ENCODE results near the gene ST8SIA1.

Gene ST8SIA1

DNA sequence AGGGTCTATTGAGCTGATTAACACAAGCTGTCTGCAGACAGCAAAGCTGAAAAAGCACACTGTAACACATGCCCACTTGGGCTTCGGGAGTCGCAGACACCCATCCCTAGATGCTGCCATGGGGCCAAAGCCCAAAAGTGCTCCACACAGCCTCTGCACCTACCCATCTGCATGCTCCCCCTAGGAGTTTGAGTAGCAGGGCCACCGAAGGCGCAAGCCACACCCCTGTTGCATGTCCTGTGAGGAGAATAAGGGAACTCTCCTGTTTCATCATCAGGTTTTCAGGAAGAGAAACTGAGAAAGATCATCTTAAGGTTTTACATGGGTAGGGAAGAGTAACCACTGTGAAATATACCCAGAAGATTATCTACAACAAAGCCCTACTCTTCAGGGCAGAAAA is 5.6 kb upstream of the ST8SIA1 start:
- Histone ChIP-seq H3K4me3 (replicated peaks; ENCODE audit: insufficient read depth, low read length) (no peak overlapping the region), H3K27me3 (ENCODE audit: insufficient read depth, poor library complexity, severe bottlenecking) (no peaks in the 10 kb centered on the region), H3K27ac (replicated peaks) (no peak overlapping the region)
- TF ChIP-seq CTCF (IDR thresholded peaks at IDR 0.05; ENCODE audit: insufficient read depth, low read length) (no peak), SPI1 (IDR thresholded peaks at IDR 0.05; ENCODE audit: borderline replicate concordance, low read depth) (peak; percentile 69)
- peak in 1 of 2 experiments; percentile 27 for DNase-seq (ENCODE audit: low read depth in 1 of 2, low spot score in 1 of 2)

- TF ChIP-seq REST (IDR thresholded peaks at IDR 0.05; ENCODE audit: insufficient replicate concordance, low read depth): no peak
- TF ChIP-seq CTCF (IDR thresholded peaks at IDR 0.05; ENCODE audit: insufficient read depth, low read length): no peak
- no peak for TF ChIP-seq GABPA (IDR thresholded peaks at IDR 0.05; ENCODE audit: low read depth)
- TF ChIP-seq POLR2AphosphoS5 (IDR thresholded peaks at IDR 0.05; ENCODE audit: low read depth): no peak
- no peak for TF ChIP-seq SPI1 (IDR thresholded peaks at IDR 0.05; ENCODE audit: borderline replicate concordance, low read depth)
- Histone ChIP-seq H3K4me3 (replicated peaks; ENCODE audit: insufficient read depth, low read length) (no peak overlapping the region), H3K27ac (replicated peaks) (no peak overlapping the region), H3K27me3 (ENCODE audit: insufficient read depth, poor library complexity, severe bottlenecking) (peaks cover 3% of the 10 kb centered on the region)
- no peak for DNase-seq (ENCODE audit: low read depth in 1 of 2, low spot score in 1 of 2)
Measured at GRCh38 chr12:22339691-22340090, 5.2 kb upstream of the ST8SIA1 start.

GRCh38 chr12:22335794-22336166 is 1.3 kb upstream of the ST8SIA1 start:
- TF ChIP-seq GABPA (IDR thresholded peaks at IDR 0.05; ENCODE audit: low read depth): no peak
- no peak for TF ChIP-seq SPI1 (IDR thresholded peaks at IDR 0.05; ENCODE audit: borderline replicate concordance, low read depth)
- no peak for TF ChIP-seq CTCF (IDR thresholded peaks at IDR 0.05; ENCODE audit: insufficient read depth, low read length)
- no peak for TF ChIP-seq POLR2AphosphoS5 (IDR thresholded peaks at IDR 0.05; ENCODE audit: low read depth)
- TF ChIP-seq REST (IDR thresholded peaks at IDR 0.05; ENCODE audit: insufficient replicate concordance, low read depth): no peak
- Histone ChIP-seq H3K4me3 (replicated peaks; ENCODE audit: insufficient read depth, low read length) (no peak overlapping the region; the same call in 1 of the 2 replicates), H3K27ac (replicated peaks) (no peak overlapping the region), H3K27me3 (ENCODE audit: insufficient read depth, poor library complexity, severe bottlenecking) (peaks cover 26% of the 10 kb centered on the region)
- DNase-seq (ENCODE audit: low read depth in 1 of 2, low spot score in 1 of 2): no peak

DNA sequence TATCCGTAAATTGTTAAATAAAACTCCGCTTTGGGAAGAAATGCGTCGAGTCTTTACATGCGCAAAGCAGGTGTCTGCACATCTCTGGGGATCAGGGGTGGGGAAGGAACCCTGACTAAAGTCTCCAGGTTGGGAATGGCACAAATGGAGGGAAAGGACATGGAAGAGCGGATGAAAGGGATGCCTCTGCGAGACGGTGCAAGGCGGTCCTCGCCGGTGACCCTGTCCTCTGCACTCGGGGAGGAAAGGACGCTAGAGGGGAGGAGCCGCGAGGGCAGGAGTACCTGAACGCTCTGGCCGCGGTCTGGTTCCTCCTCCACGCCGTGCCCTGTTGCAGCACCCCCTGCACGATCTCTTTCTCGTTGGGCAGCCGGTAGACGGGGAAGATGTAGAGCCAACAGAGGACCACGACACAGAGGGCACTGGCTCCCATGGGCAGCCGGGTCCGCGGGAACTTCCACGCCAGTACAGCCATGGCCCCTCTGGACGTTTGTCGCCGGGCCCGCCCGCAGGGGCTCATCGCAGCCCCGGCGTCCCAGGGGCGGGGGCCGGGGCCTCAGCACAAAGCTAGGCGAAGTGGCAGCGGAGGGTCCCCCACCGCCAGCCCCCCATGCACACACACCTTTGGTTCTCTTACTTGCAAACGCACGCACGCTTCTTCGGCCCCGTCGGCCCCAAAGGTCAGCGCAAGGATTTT is 646 bp downstream of the ST8SIA1 start:
- Histone ChIP-seq H3K4me3 (replicated peaks; ENCODE audit: insufficient read depth, low read length) (peak overlapping the region; percentile 73), H3K27me3 (ENCODE audit: insufficient read depth, poor library complexity, severe bottlenecking) (peaks cover 26% of the 10 kb centered on the region), H3K27ac (replicated peaks) (no peak overlapping the region)
- no peak for DNase-seq (ENCODE audit: low read depth in 1 of 2, low spot score in 1 of 2)
- no peak for TF ChIP-seq GABPA (IDR thresholded peaks at IDR 0.05; ENCODE audit: low read depth)
- TF ChIP-seq POLR2AphosphoS5 (IDR thresholded peaks at IDR 0.05; ENCODE audit: low read depth): no peak
- no peak for TF ChIP-seq REST (IDR thresholded peaks at IDR 0.05; ENCODE audit: insufficient replicate concordance, low read depth)
- TF ChIP-seq SPI1 (IDR thresholded peaks at IDR 0.05; ENCODE audit: borderline replicate concordance, low read depth): no peak
- TF ChIP-seq CTCF (IDR thresholded peaks at IDR 0.05; ENCODE audit: insufficient read depth, low read length): no peak

Measured in HL-60 (cell line).